IPS DF 4.7 (cell line): ENCODE measurements around the gene SLC35B1.

ENCODE experiments used
- DNase-seq: peaks from one replicate; pipeline ENCODE4 v3.0.0-alpha.2; 2013; ENCODE audit warnings: low spot score; ENCODE audit errors: extremely low read depth

SLC35B1 gene, protein sequence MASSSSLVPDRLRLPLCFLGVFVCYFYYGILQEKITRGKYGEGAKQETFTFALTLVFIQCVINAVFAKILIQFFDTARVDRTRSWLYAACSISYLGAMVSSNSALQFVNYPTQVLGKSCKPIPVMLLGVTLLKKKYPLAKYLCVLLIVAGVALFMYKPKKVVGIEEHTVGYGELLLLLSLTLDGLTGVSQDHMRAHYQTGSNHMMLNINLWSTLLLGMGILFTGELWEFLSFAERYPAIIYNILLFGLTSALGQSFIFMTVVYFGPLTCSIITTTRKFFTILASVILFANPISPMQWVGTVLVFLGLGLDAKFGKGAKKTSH

DNA sequence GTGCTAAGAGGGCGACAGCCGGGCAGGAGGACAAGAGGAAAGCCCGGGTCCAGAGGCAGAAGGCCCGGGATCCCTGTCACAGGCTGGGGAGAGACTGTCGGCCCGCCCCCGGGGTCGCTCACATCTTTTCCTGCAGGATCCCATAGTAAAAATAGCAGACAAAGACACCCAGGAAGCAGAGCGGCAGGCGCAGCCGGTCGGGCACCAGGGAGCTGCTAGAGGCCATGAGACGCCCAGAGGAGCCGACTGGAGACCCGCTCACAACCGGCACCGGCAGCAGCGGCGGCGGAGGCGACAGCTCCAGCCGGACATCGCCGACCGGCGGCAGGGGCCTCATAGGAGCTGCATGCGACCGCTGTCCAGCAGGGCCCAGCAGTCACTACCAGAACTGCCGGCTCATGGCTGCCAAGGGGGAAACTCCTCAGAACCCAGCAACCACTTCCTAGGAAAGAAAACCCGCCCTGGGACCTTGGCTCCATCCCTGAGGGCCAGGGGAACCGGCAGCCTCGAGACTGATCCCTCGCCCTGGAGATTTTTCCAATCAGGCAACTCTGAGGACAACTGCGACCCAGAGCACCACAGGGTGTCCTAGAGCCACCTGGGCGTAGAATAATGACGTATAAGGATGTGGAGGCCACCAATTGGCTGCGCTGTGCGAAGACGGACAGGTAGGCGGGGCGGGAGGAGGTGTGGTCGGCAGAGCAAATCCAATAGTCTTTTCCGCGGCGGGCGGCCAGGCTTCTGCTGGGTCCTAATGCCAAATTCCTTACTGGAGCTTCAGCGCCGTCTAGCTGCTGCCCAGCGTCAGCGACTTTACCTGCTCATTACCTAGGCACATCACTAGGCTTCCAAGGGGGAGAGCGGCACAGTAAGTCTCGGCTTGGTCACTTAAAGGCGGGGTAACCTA is at the start of gene SLC35B1:
SLC35B1 (minus strand) TSS at position 357 of the 907 bp plus-strand sequence; CDS start at position 226, 131 bp downstream.
- peak; percentile 96 for DNase-seq

DNA sequence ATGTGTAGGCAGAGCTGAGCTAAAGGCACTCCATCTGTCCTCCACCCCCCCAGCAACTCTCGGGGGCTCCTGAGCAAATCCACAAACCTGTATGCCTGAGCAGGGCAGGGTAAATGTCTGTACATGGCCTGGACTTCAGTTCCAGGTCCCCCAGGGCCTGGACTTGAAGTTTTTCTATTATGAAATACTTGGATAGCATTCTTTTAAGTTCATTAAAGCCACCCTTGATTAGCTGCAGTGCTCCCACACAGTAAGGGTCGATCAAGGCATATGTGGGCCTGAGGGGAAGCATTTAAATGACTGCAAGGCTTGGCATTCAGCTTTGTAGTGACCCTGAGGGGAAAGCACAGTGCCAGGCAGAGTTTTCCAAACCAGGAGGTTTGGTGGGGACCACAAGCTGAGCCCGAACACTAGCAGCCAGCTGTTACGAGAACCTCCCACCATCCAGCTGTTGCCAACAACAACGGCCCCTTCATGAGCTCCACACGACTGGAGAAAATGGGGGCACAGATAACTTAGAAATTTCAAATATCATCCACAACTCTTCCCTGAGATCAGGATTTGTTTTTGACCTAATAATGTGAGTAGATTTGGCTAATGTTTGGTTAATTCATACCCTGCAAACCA is 49.5 kb upstream of the SLC35B1 start:
- DNase-seq: no peak

DNA sequence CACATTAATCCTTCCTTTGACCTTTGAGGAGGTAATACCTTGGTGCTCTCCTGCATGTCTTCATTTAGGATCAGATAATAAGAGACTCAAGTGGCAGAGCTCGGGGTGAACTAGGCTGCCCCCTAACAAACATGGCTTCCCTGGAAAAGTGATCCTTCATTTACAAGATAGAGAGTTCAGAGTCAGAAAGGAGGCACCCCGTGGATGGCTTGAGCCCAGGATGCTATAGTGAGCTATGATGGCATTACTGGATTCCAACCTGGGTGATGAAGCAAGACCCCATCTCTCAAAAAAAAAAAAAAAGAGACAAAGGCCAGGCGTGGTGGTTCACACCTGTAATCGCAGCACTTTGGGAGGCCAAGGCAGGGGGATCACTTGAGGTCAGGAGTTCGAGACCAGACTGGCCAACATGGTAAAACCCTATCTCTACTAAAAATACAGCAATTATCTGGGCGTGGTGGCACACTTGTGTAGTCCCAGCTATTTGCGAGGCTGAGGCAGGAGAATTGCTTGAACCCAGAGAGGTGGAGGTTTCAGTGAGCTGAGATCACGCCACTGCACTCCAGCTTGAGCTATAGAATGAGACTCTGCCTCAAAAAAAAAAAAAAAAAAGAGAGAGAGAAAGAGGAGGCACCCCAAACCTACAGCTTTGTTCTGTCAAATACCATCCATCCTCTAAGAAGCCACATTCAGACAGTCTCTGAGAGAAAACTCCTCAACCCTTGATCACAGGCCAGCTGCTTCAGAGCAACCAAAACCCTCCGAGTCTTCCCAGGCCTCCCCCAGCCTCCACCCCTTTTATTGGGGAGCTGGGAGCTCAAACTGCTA is 48.8 kb upstream of the SLC35B1 start:
- no peak for DNase-seq

DNA sequence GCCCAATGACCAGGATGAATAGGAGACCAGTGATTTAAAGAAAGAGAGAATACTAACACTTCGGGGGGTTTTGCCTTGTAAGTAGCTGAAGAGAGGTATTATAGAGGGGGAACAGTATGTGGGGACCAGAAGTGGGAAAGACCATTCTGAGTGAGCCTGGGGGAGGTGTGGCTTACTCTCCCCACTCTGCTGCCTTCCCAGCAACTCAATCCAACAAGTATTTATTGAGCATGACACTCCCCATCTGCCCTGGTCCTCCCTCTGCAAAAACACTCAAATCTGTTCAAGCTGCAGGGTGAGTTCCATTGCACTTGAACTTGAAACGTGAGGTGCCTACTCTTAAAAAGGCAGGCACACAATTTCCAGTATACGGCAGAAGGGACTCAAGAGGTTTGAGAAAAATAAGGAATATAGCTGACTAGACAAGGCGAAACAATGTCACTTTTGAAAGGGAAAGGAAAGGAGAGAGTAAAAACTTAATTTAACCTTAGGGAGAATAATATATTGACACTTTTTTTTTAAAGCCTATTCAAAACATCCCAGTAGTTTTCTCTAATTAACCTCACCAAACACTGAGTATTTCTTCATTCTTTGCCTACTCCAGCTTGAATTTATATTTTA is 48.0 kb upstream of the SLC35B1 start:
- DNase-seq: no peak

DNA sequence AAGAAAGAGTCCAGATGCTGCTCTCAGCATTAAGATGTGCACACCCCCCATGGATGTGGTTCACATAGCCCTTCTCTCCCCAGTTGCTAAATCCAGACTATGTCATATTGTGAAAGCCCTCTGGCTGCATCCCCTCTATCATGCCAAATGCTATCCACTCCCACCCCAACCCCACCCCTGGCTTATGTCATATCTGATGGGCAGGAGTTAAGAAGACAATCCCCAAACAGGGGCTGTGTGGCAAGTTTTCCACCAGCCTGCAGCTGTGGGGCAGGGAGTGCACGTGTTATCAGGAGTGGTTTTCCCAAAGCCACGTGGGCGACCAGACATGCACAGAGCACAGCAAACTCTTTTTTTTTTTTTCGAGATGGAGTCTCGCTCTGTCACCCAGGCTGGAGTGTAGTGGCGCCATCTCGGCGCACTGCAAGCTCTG is 46.2 kb upstream of the SLC35B1 start:
- DNase-seq: no peak

DNA sequence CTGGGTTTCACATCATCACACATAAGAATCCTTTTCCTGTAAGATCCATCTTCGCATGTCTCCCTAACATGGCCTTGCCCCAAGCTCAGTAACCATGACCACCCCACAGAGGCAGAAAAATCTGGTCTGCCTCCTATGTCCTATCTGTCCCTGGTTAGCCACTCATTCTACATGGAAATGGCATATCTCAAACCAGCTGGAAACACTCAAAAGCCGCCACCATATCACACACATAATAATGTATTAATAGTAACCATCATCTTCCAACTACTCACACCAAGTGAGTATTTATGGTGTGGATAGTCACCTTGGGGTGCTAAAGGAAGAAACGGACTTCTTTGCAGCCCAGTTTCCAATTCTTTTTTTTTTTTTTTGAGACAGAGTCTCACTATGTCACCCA is 44.7 kb upstream of the SLC35B1 start:
- no peak for DNase-seq

DNA sequence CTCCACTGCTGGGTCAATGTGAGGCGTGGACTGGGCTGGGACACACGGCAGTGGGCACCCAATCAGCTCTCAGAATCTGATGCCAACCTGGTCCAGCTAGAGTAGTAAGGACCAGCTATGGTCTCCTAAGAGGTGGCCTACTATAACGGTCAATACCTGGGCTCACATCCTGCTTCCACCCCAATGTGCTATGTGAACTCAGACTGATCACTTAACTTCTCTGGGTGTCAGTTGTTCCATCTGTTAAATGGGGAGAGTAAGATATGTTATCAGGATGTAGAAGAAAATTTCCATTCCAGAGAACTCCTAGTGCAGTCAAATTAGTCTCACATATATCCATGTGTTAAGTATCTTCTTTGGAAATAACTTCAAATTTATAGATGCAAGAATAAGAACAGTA is 42.0 kb upstream of the SLC35B1 start:
- no peak for DNase-seq

DNA sequence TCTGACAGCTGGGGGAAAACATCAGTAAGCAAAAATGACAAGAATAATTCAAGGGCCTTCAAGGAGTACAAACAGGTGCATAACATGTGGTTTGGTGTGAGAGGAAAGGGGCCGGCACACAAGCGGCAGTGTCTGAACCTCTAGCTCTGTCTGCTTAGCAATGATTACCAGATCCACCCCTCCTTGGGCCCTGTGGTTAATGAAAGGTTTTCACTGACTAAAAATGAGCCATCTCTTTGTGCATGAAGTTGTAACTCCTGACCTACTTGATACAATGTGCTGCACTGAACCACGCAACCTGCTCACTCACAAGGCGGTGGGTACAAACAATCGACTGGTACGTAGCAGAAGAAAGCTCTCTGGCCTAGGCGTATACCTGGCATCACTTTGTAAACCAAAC is 41.0 kb upstream of the SLC35B1 start:
- no peak for DNase-seq

DNA sequence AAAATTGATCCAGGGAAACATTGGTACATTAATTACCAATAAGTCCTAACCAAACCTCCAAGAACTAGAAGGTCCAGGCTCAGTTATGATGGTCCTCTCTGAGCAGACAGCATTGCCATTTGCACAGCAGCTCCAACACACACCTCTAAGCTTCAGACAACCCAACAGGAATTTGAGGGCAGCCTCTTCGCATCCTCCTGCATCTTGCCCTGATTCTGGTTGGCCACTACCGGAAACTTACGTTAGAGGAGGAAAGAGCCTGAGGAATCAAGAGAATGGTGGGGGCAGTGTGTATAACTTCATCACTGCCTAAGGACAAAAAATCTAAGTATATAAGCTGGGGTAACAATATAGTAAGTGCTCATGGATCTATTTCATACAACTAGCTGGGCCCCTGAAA is 40.5 kb upstream of the SLC35B1 start:
- DNase-seq: no peak

DNA sequence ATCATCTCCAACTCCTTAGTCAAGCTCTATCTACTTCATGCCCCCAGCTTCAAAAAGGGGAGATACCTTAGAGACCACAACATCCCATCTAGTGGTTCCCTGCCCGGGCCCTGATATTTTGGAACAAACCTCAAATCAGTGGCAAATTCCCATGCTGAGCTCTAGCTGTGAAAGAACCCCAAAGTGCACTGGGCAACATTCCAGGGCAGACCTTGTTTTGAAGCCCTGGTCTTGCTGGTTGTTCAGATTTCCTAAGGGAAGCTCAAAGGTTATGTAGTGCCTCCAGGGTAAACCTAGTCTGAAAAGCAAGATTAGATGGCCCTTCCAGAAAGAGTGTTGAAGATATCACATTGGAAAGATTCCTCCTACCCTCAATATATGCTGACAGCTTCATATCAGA is 39.9 kb upstream of the SLC35B1 start:
- no peak for DNase-seq

DNA sequence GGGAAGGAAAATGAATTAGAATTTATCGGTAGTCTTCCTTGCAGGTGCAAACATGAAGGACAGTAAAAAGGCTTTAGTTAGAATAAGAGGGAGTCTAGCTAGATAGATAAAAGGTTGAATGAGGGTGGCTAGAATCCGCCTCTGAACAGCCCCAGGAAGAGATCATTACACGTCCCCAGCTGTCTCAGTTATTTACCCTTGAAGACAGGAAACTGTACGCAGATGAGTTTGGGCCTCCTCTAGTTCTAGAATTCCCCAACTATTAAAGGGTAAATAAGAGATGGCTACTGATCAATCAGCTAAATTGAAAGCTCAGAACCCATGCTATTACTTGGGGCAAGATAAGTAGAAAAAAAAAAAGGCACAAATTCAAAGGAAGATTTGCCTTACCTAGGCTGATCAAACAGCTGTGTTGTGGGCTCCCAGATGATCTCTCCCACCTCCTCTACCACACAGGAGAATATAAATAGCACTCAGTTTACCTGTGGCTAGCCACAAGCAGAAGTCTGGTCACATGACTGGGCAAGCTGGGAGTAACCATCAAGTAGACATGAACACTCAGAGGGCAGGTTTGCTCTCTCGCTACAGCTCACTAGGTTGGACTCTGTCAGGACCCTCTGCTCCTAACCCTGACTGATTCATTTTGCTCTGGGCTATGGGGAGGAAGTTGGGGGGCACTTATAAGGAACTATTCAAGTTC is 39.2 kb upstream of the SLC35B1 start:
- DNase-seq: no peak

DNA sequence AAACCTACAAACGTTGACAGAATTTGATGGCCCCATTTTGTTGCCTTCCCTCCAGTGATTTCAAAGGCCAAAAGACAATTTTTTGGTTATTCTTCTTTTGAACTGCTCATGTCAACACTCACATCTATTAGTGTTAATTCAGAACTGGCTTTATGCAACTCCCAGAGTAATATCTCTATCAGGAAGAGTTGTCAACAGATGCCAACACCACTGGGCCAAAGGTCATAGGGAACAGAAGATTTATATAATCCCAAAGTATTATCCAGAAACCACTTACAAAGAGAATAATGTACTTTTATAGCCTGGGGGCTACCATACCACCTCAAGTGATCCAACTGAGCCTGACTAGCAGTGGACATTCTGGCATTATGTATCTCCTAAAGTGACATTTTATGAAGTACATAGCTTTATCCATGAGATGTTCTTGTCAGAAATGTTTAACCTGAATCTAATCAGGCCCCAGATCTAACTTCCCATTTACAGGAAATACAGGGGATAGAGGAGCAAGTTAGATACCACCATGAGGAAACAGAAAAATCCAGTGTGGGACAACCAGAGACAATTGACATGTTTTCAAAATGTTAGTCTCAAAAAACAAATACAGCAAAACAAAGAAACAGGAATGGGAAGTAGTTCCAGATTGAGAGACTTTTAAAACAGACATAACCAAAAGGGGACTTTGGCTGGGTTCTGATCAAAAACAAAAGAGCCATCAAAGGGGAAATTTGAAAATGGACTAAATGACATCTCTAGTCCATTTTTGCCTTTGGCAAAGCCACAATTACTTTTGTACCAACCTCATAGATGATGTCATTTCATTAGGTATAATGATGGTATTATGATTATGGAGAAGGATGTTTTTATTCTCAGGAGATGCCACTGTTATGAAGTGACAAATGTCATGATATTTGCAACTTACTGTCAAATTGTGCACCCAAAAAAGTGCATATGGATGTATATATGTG is 37.7 kb upstream of the SLC35B1 start:
- DNase-seq: no peak

DNA sequence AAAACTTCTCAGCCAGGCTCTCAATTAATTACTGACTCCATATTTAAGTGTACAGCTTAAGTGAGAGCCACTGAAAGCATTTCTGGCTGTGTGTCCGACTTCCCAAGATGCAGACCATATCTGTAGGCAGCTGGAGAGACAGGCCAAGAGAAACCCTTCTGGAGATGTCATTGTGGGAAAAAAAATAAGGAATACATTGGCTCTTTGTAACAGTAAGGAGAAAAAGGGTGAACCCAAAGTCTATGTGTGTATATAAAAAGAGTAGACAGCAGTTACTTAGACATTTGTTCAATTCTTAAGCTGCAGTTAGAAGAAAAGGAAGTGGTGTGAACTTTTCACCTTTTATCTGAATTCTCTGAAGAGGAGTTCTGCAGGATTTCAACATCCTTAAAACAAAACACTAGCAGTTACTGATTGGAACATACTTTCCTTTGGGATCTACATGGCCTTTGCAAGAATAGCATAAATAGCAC is 34.4 kb upstream of the SLC35B1 start:
- DNase-seq: no peak

DNA sequence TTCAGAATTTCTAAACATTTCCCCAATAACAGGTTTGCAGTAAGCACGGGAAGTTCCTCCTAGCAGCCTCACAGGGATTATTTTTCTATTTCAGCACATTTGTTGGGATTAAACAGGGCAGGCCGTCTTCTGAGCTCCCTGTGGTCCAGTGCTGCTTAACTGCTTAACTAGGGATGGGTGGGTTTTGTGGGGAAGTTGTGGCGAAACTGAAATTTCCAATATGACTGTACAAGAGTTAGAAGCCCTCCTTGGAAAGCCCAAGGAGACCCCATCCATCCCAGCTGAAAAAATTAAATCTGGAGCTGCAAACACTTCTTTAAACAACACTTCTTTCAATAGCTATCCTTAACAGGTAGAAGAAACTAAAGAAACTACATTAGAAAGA is 33.9 kb upstream of the SLC35B1 start:
- no peak for DNase-seq

DNA sequence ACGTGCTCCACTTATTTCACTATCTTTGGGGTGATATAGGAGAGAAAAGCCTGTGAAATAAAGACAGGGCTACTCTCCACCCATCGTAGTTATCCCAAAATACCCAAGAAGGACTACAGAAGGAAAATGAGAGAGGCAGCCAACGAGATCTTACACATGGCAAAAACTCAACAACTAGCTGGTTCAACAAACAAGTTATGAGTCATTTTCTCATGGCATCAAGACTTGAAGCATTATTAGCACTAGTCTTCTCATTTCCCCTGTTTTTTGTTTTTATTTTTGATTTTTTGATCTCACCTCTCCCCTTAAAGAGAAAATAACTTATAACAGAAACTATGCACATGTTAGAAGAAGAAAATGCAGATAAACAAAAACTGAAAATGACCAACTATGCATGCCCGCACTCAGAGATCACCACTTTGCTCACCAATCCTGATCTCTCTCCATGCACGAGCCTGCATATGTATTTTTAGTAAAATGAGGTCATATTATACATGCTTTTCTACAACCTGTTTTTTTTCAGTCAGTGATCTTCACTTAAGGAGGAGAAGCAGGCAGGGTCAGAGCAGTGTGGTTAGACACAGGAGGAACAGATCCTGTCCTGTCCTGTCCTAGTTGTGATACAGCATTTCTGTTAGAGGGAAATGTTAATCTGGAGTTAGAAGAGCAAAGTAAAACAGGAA is 33.4 kb upstream of the SLC35B1 start:
- DNase-seq: no peak

DNA sequence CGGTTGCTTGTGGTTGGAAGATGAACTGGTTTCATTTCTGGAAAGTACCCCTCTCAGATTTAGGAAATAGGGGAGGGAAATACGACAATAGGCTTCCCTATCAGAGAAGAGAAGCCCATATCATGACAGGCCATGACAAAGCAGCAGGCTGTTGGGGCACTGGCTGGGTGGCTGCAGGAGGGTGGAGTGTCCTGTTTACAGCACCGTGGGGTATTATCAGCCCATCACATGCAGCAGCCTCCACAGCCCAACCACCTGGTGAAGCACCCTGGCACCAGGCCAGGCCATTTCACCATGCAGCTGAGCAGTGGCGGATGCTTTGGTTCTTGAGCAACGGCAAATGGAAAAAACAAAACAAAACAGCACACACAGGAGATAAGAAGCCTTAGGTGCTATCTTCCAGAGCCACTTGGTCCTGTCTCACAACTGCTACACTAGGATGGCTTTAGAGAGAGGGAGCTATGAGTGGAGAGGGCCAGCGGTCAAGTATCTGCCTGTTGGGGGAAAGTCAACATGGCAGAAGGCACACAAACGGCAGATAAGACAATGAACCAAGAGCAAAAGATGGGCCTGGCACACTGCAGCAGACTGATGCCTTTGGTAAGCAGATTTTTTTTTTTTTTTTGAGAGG is 32.0 kb upstream of the SLC35B1 start:
- DNase-seq: no peak

DNA sequence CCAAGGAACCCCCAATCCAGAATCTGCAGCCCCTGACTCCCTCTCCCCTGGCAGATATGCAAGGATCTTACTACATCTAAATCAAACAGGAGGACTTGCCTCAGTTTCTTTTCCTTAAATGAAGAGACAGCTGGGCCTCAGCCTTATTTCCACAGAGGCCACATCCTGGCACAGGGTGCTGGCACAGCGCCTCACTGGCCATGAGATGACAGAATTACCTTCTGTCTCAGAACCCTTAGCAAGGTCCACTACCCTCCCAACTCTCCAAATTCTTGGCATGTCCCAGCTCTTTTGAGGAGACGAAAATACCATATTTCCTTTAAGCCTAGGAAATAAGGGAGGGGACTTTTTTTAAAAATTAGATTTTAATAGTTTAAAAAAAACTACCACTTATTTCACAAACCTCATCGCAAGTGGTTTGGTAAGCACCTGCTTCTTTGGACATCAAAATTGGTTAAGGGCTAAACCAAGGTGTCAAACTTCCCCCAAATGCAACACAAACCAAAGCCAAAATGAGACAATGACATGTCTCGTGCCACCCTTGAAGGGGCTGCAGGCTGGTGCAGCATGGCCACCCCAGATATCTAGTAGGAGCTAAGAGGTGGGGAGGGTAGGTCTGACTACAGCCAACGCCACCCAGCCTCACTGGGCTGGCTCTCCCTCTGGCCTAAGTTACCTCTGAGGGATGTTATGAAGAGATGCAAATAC is 30.8 kb upstream of the SLC35B1 start:
- no peak for DNase-seq
